ENCODE results near the gene AADACL2.
"Not testable (repeated sequence)": the region's sequence is repeated elsewhere in the genome, so short reads cannot be mapped to it uniquely, and the experiment has no call there.

AADACL2 gene

DNA sequence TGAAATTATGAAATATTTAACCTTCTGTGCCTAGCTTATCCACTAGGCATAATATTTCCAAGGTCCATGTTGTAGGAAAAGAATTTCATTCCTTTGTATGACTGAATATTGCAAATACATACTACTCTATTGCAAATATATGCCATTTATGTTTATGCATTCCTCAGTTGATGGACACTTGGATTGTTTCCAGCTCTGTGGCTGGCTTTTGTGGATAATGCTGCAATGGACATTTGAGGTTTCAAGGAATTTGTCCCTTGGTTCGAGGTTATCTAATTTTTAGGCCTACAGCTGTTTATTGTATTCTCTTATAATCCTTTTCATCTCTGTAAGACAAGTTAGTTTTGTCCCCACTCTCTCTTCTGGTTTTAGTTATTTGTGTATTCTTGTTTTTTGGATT, 7.7 kb upstream of the AADACL2 start:
- H3K4me1 Mint-ChIP-seq (ENCODE audit: low read depth in 2 of 2), result no peaks in the 10 kb centered on the region
- no peak for DNase-seq
- H3K36me3 Mint-ChIP-seq (ENCODE audit: insufficient read depth), result no peaks in the 10 kb centered on the region
- H3K27me3 Mint-ChIP-seq, result peaks cover 8 to 15% of the 10 kb centered on the region in 2 donors
- H3K9me3 Mint-ChIP-seq, result peaks cover 0 to 2% of the 10 kb centered on the region in 2 donors
- ATAC-seq (replicated peaks), result no peak
- H3K27ac Mint-ChIP-seq, result no peak overlapping the region
- no peak overlapping the region for H3K4me3 Mint-ChIP-seq

GRCh38 chr3:151732861-151733260, 866 bp upstream of the AADACL2 start:
- peaks cover 7 to 18% of the 10 kb centered on the region in 2 donors for H3K27me3 Mint-ChIP-seq
- H3K36me3 Mint-ChIP-seq (ENCODE audit: insufficient read depth), result no peaks in the 10 kb centered on the region
- H3K9me3 Mint-ChIP-seq, result no peaks in the 10 kb centered on the region
- H3K4me3 Mint-ChIP-seq, result no peak overlapping the region
- DNase-seq, result no peak
- no peak overlapping the region for H3K27ac Mint-ChIP-seq
- H3K4me1 Mint-ChIP-seq (ENCODE audit: low read depth in 2 of 2), result no peaks in the 10 kb centered on the region
- no peak for ATAC-seq (replicated peaks)

GRCh38 chr3:151740581-151740980, 6.9 kb downstream of the AADACL2 start:
- Mint-ChIP-seq H3K36me3 (ENCODE audit: insufficient read depth) (no peaks in the 10 kb centered on the region), H3K9me3 (peaks cover 0 to 7% of the 10 kb centered on the region in 2 donors), H3K27ac (no peak overlapping the region), H3K27me3 (no peaks in the 10 kb centered on the region), H3K4me1 (ENCODE audit: low read depth in 2 of 2) (no peaks in the 10 kb centered on the region), H3K4me3 (no peak overlapping the region)
- ATAC-seq (replicated peaks) (no peak), DNase-seq (no peak)

DNA sequence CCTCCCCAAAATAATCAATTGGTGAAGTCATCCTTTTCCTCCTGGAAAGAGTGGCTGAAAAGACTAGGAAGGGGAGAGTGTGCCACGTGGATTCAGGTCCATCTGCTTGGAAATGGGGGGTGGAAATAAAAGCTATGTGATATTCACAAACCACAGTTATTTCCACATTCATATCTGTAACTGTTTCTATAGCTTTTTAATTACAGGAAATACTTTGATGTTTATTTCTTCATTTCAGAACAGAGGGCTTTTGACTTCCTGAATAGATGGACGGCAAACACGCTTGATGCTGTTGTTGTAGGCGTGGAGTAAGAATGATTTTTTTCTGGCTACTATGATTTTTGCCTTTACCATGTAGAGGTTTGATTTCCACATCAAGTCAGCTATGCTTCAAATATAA, 10.1 kb downstream of the AADACL2 start:
- Mint-ChIP-seq H3K4me3 (no peak overlapping the region), H3K27ac (no peak overlapping the region)
- ATAC-seq (replicated peaks), result no peak

GRCh38 chr3:151750181-151750580, 16.5 kb downstream of the AADACL2 start:
- no peak for ATAC-seq (replicated peaks)
- H3K36me3 Mint-ChIP-seq (ENCODE audit: insufficient read depth), result no peaks in the 10 kb centered on the region
- peaks cover 18% of the 10 kb centered on the region in 2 donors for H3K27me3 Mint-ChIP-seq
- no peaks in the 10 kb centered on the region for H3K4me1 Mint-ChIP-seq (ENCODE audit: low read depth in 2 of 2)
- no peak for DNase-seq
- H3K9me3 Mint-ChIP-seq, result peaks cover 0 to 4% of the 10 kb centered on the region in 2 donors
- H3K27ac Mint-ChIP-seq, result no peak overlapping the region
- H3K4me3 Mint-ChIP-seq, result no peak overlapping the region

More for the DNA sequence above, 10.1 kb downstream of the AADACL2 start:
- Mint-ChIP-seq H3K36me3 (ENCODE audit: insufficient read depth) (no peaks in the 10 kb centered on the region), H3K4me1 (ENCODE audit: low read depth in 2 of 2) (no peaks in the 10 kb centered on the region), H3K27me3 (no peaks in the 10 kb centered on the region), H3K9me3 (peaks cover 0 to under 1% of the 10 kb centered on the region in 2 donors)
- no peak for DNase-seq

DNA sequence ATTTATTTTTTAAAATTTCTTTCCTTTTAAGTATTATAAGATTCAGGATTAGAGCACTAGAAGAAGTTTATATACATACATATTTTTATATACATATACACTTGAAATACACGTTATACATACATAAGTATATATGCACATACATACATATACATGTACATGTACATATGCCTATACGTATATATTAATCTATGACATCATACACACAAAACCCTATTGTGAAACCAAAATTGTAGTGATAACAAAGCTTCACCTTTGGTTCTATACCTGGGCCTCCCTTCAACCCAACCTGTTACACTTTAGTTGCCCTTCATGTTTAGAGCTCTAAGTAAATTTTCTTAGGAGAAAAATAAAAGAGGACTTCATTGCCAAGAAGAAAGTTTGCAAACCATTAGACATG, 17.0 kb downstream of the AADACL2 start:
- ATAC-seq (replicated peaks) (no peak), DNase-seq (no peak)
- Mint-ChIP-seq H3K27ac (no peak overlapping the region), H3K9me3 (peaks cover 0 to 4% of the 10 kb centered on the region in 2 donors), H3K4me1 (ENCODE audit: low read depth in 2 of 2) (no peaks in the 10 kb centered on the region), H3K36me3 (ENCODE audit: insufficient read depth) (no peaks in the 10 kb centered on the region), H3K4me3 (no peak overlapping the region), H3K27me3 (peaks cover 18% of the 10 kb centered on the region in 2 donors)

GRCh38 chr3:151751161-151751560, 17.4 kb downstream of the AADACL2 start:
- DNase-seq, result no peak
- H3K9me3 Mint-ChIP-seq, result peaks cover 0 to 4% of the 10 kb centered on the region in 2 donors
- no peak overlapping the region for H3K27ac Mint-ChIP-seq
- no peak for ATAC-seq (replicated peaks)
- H3K4me3 Mint-ChIP-seq, result no peak overlapping the region
- no peaks in the 10 kb centered on the region for H3K4me1 Mint-ChIP-seq (ENCODE audit: low read depth in 2 of 2)
- no peaks in the 10 kb centered on the region for H3K36me3 Mint-ChIP-seq (ENCODE audit: insufficient read depth)
- peaks cover 18% of the 10 kb centered on the region in 2 donors for H3K27me3 Mint-ChIP-seq

DNA sequence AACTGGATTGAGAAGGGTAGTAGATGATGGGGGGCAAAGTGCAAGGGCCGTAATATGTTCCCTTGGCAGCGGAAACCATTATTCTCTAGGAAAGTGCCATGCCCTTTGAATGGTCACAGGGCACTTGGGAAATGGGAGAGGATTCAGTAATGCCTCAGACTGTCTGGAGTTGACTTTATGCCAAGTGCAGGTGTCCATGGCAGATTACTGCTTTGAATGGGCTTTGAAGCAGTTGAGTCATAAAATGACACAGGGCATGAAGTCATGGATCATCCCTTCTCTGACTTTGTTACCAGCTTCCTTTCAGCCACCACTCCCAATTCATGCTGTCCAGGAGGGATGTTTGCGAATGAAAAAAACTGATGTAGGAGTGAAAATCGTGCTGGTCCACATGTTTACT, 20.1 kb downstream of the AADACL2 start:
- Mint-ChIP-seq H3K36me3 (ENCODE audit: insufficient read depth) (no peaks in the 10 kb centered on the region), H3K27me3 (peaks cover 18% of the 10 kb centered on the region in 2 donors), H3K27ac (no peak overlapping the region), H3K4me1 (ENCODE audit: low read depth in 2 of 2) (no peaks in the 10 kb centered on the region), H3K9me3 (peaks cover 0 to 4% of the 10 kb centered on the region in 2 donors), H3K4me3 (no peak overlapping the region)
- DNase-seq (no peak), ATAC-seq (replicated peaks) (no peak)

DNA sequence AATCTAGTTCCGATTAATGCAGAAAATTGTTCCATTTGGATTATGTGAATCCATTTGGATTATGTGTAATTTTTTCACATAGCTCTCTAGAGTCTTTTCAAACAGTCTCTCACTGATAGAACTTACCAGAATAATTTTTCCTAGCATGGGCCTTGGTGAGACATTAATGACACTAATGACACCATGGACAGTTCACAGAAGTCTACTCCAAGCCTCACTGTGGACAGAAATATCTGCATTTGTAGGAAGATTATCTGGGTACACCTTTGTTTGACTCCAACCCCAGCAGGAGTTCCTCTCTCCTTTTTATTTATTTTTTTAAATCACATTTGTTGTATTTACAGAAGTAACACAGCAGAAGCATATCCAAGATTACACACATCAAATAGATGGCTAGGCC, 27.9 kb downstream of the AADACL2 start:
- H3K27me3 Mint-ChIP-seq, result no peaks in the 10 kb centered on the region

DNA sequence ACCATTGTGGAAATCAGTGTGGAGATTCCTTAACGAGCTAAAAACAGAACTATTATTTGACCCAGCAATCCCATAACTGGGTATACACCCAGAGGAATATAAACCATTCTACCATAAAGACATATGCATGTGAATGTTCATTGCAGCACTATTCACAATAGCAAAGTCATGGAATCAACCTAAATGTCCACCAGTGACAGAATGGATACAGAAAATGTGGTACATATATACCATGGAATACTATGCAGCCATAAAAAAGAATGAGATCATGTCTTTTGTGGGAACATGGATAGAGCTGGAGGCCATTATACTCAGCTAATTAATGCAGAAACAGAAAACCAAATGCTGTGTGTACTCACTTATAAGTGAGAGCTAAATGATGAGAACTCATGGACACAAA, 31.0 kb downstream of the AADACL2 start:
- H3K36me3 Mint-ChIP-seq (ENCODE audit: insufficient read depth); H3K27ac Mint-ChIP-seq; ATAC-seq (replicated peaks); H3K27me3 Mint-ChIP-seq; DNase-seq; H3K9me3 Mint-ChIP-seq; H3K4me3 Mint-ChIP-seq; H3K4me1 Mint-ChIP-seq (ENCODE audit: low read depth in 2 of 2): not testable (repeated sequence)

More for the DNA sequence above, 27.9 kb downstream of the AADACL2 start:
- Mint-ChIP-seq H3K36me3 (ENCODE audit: insufficient read depth) (no peaks in the 10 kb centered on the region), H3K4me3 (no peak overlapping the region), H3K9me3 (no peaks in the 10 kb centered on the region), H3K4me1 (ENCODE audit: low read depth in 2 of 2) (no peaks in the 10 kb centered on the region), H3K27ac (no peak overlapping the region)
- ATAC-seq (replicated peaks) (no peak), DNase-seq (no peak)

DNA sequence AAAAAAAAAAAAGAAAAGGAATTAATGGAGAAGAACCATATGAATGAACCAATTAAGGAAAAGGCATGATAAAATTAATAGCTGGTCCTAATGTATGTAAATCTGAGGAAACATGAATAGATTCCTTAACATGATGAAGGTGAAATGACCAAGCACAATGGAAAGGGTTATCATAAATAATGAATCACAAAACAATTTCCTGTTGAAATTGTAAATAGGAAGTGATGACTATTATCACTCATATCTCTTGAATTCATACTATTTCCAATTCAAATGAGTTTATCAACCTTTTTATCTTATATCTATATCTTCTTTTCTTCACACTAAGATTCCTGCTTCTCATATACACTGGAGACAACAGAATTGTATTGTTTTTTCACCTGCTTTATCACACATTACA, 32.0 kb downstream of the AADACL2 start:
- no peak for ATAC-seq (replicated peaks)
- H3K9me3 Mint-ChIP-seq, result no peaks in the 10 kb centered on the region
- DNase-seq, result no peak
- H3K4me3 Mint-ChIP-seq, result no peak overlapping the region
- no peaks in the 10 kb centered on the region for H3K36me3 Mint-ChIP-seq (ENCODE audit: insufficient read depth)
- H3K4me1 Mint-ChIP-seq (ENCODE audit: low read depth in 2 of 2), result no peaks in the 10 kb centered on the region
- H3K27ac Mint-ChIP-seq, result no peak overlapping the region
- no peaks in the 10 kb centered on the region for H3K27me3 Mint-ChIP-seq

DNA sequence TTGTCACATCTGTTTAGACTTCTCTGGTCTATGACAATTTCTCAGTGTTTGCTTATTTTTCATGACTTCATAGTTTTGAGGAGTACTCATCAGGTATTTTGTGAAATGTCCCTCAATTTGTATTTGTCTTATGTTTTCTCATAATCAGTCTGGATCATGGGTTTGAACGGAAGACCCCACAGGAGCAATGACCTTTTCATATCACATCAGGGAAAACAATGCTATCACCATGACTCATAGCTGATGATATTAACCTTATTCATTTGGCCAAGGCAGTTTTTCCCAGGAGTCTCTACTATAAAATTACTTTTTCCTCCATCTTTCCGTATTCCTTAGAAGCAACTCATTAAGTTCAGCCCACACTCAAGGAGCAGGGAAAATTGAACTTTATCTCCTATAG, 32.7 kb downstream of the AADACL2 start:
- H3K27ac Mint-ChIP-seq, result no peak overlapping the region
- H3K4me1 Mint-ChIP-seq (ENCODE audit: low read depth in 2 of 2), result no peaks in the 10 kb centered on the region
- DNase-seq (no peak), ATAC-seq (replicated peaks) (no peak)
- no peaks in the 10 kb centered on the region for H3K9me3 Mint-ChIP-seq
- no peaks in the 10 kb centered on the region for H3K36me3 Mint-ChIP-seq (ENCODE audit: insufficient read depth)
- H3K4me3 Mint-ChIP-seq, result no peak overlapping the region
- no peaks in the 10 kb centered on the region for H3K27me3 Mint-ChIP-seq

DNA sequence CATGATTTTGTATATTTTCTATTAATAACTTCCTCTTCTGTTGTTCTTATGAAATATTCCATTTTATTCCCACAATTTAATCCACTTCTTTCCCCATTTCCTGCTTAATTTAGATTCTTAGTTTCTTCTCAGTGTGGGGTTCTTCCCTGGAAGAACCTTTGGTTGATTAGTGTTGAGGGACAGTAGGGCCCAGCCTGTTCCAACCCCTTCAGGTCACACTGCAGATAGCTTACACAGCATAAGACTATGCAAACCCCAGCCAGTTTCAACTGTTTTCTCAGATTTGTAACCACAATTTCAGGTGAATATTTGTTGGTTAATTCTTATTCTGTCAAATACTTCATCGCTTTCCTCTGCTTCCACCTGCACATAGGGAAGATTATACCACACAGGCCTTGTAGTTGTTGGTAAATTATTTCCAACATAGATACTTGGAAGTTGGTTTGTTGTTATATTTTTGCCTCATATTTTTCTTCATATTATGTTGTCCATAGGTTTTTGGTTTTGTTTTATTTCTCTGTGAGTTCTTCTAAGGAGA, 34.7 kb downstream of the AADACL2 start:
- Mint-ChIP-seq H3K36me3 (ENCODE audit: insufficient read depth) (no peaks in the 10 kb centered on the region), H3K27me3 (peaks cover 8 to 9% of the 10 kb centered on the region in 2 donors)
- ATAC-seq (replicated peaks), result no peak

GRCh38 chr3:151769175-151769574, 35.4 kb downstream of the AADACL2 start:
- no peak for ATAC-seq (replicated peaks)
- DNase-seq, result no peak
- Mint-ChIP-seq H3K27ac (no peak overlapping the region), H3K4me3 (no peak overlapping the region), H3K36me3 (ENCODE audit: insufficient read depth) (no peaks in the 10 kb centered on the region), H3K4me1 (ENCODE audit: low read depth in 2 of 2) (no peaks in the 10 kb centered on the region), H3K9me3 (peaks cover 0 to 1% of the 10 kb centered on the region in 2 donors), H3K27me3 (peaks cover 10 to 12% of the 10 kb centered on the region in 2 donors)

More for the DNA sequence above, 34.7 kb downstream of the AADACL2 start:
- no peaks in the 10 kb centered on the region for H3K4me1 Mint-ChIP-seq (ENCODE audit: low read depth in 2 of 2)
- H3K4me3 Mint-ChIP-seq, result no peak overlapping the region
- H3K9me3 Mint-ChIP-seq, result no peaks in the 10 kb centered on the region
- DNase-seq, result no peak
- H3K27ac Mint-ChIP-seq, result no peak overlapping the region

DNA sequence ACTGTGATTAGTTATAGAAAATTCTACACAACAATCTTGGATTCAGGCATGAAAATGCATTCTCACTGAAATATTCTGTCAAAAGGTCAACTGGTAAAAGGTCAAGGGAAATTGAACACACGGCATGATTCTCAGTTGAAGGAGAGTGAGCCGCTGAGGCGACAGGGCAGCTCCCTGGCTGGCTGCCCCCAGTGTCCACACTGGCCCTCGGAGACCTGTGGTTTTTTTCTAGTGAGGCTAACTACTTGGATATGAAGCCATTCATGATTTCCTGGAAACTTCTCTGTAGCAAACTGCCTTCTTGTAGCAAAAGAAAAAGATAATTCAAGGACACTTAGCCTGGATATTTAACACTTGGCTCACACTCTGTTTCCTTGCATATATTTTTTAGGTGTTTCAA, 37.2 kb downstream of the AADACL2 start:
- no peak for ATAC-seq (replicated peaks)
- no peak overlapping the region for H3K4me3 Mint-ChIP-seq
- H3K27me3 Mint-ChIP-seq, result peaks cover 14 to 27% of the 10 kb centered on the region in 2 donors
- no peak overlapping the region for H3K27ac Mint-ChIP-seq
- H3K9me3 Mint-ChIP-seq, result peaks cover 0 to 1% of the 10 kb centered on the region in 2 donors
- no peaks in the 10 kb centered on the region for H3K36me3 Mint-ChIP-seq (ENCODE audit: insufficient read depth)
- DNase-seq, result no peak
- no peaks in the 10 kb centered on the region for H3K4me1 Mint-ChIP-seq (ENCODE audit: low read depth in 2 of 2)

All from effector memory CD8-positive, alpha-beta T cell (primary cell).